ENCODE results near the gene GRPEL1. TPM values are rescaled to one million over a fixed set of nuclear protein-coding genes. Genes with fewer than 3 reads are reported as not detected.

Gene GRPEL1
- total and polyA plus RNA-seq, 10 of the 15 experiments (the other 5 are each of a cell fraction or from before 2014, with no cell fraction given): 30.8 to 119 (median 67.6) TPM

DNA sequence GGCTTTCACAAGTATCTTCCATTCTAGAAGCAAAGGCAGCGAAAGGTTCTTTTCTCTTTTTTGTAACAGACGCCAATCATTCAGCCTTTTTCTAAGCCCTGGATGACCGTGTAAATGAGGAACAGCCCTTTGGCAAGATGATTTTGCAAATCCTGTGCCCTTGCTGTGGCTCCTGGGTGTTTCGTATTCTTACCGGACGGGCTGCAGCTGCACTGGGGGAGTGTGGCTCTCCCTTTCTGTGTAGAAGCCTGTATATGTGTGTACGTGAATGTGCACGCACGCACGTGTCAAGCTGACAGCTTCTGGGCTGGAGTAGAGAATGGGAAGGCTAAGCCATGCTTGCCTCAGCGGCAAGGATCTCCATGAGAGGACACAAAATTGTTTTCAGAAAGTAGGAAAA, 8.2 kb downstream of the GRPEL1 start:
- no peak overlapping the region for H3K9ac ChIP-seq (ENCODE audit: control insufficient read depth, insufficient read depth, low read length)
- TF ChIP-seq YBX1 (IDR thresholded peaks at IDR 0.05) (no peak), BACH1 (IDR thresholded peaks at IDR 0.05; ENCODE audit: borderline replicate concordance) (no peak), IRF4 (IDR thresholded peaks at IDR 0.05; ENCODE audit: low read depth, low read length) (no peak), EGR1 (IDR thresholded peaks at IDR 0.05; ENCODE audit: borderline replicate concordance in 1 of 2, low read depth in 2 of 2, low read length in 2 of 2) (no peak), CBX3 (IDR thresholded peaks at IDR 0.05; ENCODE audit: borderline replicate concordance, low read depth) (no peak), HCFC1 (IDR thresholded peaks at IDR 0.05; ENCODE audit: low read length) (no peak), DPF2 (IDR thresholded peaks at IDR 0.05) (no peak), MTA2 (IDR thresholded peaks at IDR 0.05; ENCODE audit: low read depth) (no peak), HDAC2 (IDR thresholded peaks at IDR 0.05) (no peak)
- TF ChIP-seq, protein P1, sequence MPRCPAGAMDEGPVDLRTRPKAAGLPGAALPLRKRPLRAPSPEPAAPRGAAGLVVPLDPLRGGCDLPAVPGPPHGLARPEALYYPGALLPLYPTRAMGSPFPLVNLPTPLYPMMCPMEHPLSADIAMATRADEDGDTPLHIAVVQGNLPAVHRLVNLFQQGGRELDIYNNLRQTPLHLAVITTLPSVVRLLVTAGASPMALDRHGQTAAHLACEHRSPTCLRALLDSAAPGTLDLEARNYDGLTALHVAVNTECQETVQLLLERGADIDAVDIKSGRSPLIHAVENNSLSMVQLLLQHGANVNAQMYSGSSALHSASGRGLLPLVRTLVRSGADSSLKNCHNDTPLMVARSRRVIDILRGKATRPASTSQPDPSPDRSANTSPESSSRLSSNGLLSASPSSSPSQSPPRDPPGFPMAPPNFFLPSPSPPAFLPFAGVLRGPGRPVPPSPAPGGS (IDR thresholded peaks at IDR 0.05; ENCODE audit: borderline replicate concordance, insufficient read depth, low read depth, low read length, poor library complexity, severe bottlenecking): no peak
- no peak overlapping the region for H3K4me2 ChIP-seq (ENCODE audit: control insufficient read depth, insufficient read depth)
- H3K4me1 ChIP-seq (ENCODE audit: control insufficient read depth, insufficient read depth, low read length): peaks cover 14% of the 10 kb centered on the region
- ChIA-PET POLR2A (no interaction called here), CTCF (interaction anchor here (1.2 to 5.6 kb wide), 3 partner anchors 9 to 14 kb away, joined by 3 to 41 read pairs (median 12); partner anchors contain the start of gene GRPEL1), SMC1A (ENCODE audit: uncharacterized antibody, unreplicated experiment) (interaction anchor here (1.1 to 3.1 kb wide), 4 partner anchors 8 to 160 kb away, joined by 4 to 20 read pairs (median 6); partner anchors contain the start of genes GRPEL1 and TADA2B), RAD21 (ENCODE audit: unreplicated experiment) (interaction anchor here (2.5 kb wide), 1 partner anchor 17 kb away, joined by 9 read pairs; the partner anchor contains the start of gene TADA2B)
- H3K36me3 ChIP-seq (ENCODE audit: control insufficient read depth in 2 of 2, insufficient read depth in 2 of 2, low read length in 1 of 2): peaks cover 22 to 37% of the 10 kb centered on the region in 2 experiments
- H3K27ac ChIP-seq (ENCODE audit: control insufficient read depth, insufficient read depth): no peak overlapping the region
- intact Hi-C loops (cut with micrococcal nuclease; ENCODE audit: unreplicated experiment): loop anchor here (2.0 kb wide), 1 partner anchor 15 kb away; no protein-coding TSS in a partner anchor
- H4K20me1 ChIP-seq (ENCODE audit: control insufficient read depth, insufficient read depth): peaks cover 4% of the 10 kb centered on the region; the same call in 1 of the 2 replicates
- BruUV-seq (replicated peaks): no TSS peak
- H2AFZ ChIP-seq (ENCODE audit: control insufficient read depth, low read depth, low read length): no peak overlapping the region
- no peaks in the 10 kb centered on the region for H3K9me3 ChIP-seq (replicated peaks; ENCODE audit: control insufficient read depth, insufficient read depth, low read length)
- H3K27me3 ChIP-seq (replicated peaks in 1 of 2; ENCODE audit: control insufficient read depth in 2 of 2, insufficient read depth in 2 of 2, low read length in 1 of 2): no peaks in the 10 kb centered on the region
- ATAC-seq: no peak
- peaks cover 7% of the 10 kb centered on the region for H3K79me2 ChIP-seq (ENCODE audit: control insufficient read depth, insufficient read depth, low read length)
- no peak for FAIRE-seq
- no peak for DNase-seq (ENCODE audit: low read depth, low spot score)
- in situ Hi-C loops (cut with MboI): no loop called here
- no peak overlapping the region for H3K4me3 ChIP-seq
- WGBS (ENCODE audit: insufficient coverage, insufficient replicate concordance, low lambda C conversion rate, missing lambda C conversion rate): 91% methylated on average over 11 of the region's 11 CpGs
